ENCODE data around the gene SND1.

Gene SND1

DNA sequence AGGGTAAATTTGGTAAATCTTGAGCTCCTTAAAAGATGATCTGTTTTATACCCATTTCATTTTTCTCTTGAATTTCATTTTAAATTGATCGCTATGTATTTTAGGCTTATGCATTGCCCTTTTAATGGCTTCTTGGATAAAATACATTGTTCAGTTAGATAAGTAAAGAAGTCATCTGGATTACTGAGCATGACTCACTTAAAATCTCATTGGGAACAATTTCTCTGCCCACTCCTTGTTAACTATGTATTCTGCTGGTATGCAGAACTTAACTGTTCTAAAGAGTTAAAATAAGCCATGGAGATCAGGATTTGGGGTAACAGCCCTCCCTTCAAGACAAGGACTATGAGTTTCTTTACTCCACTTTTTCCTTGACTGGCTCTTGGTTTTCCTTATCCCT is 134.2 kb downstream of the SND1 start:
- H3K4me3 ChIP-seq (ENCODE audit: low read depth, low read length): no peak overlapping the region
- TF ChIP-seq, protein P1, sequence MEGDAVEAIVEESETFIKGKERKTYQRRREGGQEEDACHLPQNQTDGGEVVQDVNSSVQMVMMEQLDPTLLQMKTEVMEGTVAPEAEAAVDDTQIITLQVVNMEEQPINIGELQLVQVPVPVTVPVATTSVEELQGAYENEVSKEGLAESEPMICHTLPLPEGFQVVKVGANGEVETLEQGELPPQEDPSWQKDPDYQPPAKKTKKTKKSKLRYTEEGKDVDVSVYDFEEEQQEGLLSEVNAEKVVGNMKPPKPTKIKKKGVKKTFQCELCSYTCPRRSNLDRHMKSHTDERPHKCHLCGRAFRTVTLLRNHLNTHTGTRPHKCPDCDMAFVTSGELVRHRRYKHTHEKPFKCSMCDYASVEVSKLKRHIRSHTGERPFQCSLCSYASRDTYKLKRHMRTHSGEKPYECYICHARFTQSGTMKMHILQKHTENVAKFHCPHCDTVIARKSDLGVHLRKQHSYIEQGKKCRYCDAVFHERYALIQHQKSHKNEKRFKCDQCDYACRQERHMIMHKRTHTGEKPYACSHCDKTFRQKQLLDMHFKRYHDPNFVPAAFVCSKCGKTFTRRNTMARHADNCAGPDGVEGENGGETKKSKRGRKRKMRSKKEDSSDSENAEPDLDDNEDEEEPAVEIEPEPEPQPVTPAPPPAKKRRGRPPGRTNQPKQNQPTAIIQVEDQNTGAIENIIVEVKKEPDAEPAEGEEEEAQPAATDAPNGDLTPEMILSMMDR (IDR thresholded peaks at IDR 0.05; ENCODE audit: borderline replicate concordance, insufficient read depth, low read depth, low read length): no peak

DNA sequence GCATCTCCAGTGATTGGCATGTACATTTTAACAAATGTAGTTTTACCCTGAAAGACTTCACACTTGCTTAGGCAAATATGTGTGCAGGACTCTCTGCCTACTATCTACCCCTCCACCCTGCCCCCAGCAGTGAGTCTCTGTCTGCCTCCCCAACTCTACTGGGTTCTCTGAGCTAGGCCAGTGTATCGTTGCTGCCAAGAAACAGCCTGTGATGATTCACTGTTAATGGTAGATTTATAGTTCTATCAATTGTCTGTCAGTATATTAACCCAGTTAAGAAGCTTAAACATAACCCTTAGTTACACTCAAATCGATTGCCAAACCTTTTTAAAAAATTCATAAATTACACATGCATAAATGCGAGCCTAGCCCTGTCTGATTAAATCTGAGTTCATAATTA is 137.0 kb downstream of the SND1 start:
- H3K4me3 ChIP-seq (ENCODE audit: low read depth, low read length): no peak overlapping the region
- TF ChIP-seq, protein P1 (IDR thresholded peaks at IDR 0.05; ENCODE audit: borderline replicate concordance, insufficient read depth, low read depth, low read length): no peak

DNA sequence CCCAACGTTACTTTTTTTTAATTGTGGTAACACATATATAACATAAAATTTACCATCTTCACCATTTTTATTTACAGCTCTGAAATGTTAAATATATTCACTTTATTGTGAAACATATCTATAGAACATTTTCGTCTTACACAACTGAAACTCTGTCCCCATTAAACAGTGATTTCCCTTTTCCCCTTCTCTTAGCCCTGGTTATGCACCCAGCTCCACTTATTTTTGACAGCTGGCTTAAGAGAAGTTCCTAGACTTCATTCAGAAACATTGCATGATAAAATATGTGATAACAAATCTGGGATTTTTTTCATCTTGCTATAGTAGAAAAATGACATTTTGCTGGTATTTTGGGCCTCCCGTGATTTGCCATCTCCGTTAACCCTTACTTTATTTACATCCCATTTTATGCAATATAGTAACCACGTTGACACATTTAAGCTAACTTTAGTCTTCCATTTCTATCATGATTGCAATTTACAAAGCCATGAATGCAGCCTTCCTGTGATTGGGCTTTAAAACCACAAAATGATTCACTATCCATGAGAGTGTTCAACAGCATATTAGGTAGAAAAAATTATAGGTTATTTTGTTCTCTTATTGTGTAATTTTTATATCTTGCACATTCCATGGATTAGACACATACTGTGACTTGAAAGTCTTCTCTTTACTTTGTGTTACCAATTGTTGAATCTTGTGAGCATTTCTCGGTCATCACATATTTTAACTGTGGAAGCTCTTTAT is 139.6 kb downstream of the SND1 start:
- H3K4me3 ChIP-seq (ENCODE audit: low read depth, low read length): no peak overlapping the region
- TF ChIP-seq, protein P1 (IDR thresholded peaks at IDR 0.05; ENCODE audit: borderline replicate concordance, insufficient read depth, low read depth, low read length): no peak

DNA sequence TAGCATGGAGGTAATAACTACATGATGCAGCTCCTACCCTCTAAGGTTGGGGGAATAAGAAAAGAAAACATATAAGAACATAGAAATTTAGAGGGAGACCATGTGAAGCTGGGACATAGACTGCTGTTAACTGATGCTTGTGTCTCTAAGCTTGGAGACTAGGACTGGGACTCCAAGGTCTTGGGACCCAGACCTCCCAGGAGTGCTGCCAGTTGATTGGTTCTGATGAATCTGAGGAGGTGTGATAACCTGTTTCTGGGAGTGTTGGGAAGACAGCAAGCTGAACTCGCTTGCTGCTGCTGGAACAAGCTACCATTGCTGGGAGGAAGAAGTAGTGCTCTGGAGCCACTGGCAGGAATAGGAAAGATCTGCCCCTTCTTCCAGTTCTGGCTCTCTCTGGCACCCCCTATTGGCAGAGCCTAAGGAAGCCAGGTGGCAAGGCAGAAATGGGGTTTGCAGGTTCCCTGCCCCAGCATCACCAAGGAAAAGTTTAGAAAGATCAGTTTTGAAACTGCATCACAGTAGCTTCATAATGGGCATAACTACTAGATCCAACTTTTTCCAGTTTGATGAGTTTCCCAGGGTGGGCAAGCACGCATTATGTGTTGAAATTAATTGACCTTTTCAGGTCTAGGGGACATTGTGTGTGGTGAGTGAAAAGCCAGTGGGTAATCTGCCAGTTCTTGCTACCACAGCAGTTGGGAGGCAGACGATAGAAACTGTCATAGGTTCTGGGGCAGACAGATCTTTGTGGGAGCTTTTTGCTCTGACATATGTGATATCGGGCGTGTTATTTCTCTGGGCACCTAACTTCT is 140.7 kb downstream of the SND1 start:
- no peak overlapping the region for H3K4me3 ChIP-seq (ENCODE audit: low read depth, low read length)
- TF ChIP-seq, protein P1 (IDR thresholded peaks at IDR 0.05; ENCODE audit: borderline replicate concordance, insufficient read depth, low read depth, low read length): peak; percentile 85

DNA sequence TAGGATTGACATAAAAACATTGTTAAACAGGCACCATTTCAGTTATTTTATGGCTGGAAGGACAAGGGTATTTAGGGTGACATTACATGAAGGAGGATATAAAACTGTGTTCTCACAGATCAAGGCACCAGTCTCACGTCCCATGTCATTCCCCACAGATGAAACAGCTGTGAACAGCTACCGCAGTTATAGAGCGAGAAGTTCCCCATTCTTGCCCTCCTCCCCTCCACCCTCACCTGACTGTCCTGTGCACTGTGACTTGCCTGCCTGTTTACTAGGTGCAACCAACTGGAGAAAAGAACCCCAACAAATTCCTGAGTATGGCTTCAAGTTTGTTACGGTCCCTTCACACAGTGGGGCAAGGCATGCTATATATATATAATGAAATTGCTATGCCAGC is 141.6 kb downstream of the SND1 start:
- TF ChIP-seq, protein P1 (IDR thresholded peaks at IDR 0.05; ENCODE audit: borderline replicate concordance, insufficient read depth, low read depth, low read length): no peak
- H3K4me3 ChIP-seq (ENCODE audit: low read depth, low read length): no peak overlapping the region

DNA sequence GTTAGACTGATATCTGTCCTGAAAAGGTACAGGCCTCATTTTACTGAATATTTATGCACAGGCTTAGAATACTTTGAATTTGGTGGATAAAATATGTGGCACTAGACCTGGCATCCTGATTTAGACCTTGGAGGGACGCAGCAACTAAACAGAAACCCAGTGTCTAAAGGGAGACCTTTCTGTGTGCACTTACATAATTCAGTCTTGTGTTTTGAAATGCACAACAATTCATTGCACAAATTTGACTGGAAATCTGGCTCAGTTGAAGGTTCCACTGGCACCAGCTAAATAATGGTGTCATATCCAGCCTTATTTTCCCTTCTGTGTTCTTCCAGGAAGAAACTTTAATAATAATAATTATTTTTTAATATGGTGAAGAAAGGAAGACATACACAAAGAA is 142.1 kb downstream of the SND1 start:
- TF ChIP-seq, protein P1 (IDR thresholded peaks at IDR 0.05; ENCODE audit: borderline replicate concordance, insufficient read depth, low read depth, low read length): no peak
- H3K4me3 ChIP-seq (ENCODE audit: low read depth, low read length): no peak overlapping the region

Data from GM12875 (cell line).